ENCODE measurements around the gene MCC.

The MCC gene

DNA sequence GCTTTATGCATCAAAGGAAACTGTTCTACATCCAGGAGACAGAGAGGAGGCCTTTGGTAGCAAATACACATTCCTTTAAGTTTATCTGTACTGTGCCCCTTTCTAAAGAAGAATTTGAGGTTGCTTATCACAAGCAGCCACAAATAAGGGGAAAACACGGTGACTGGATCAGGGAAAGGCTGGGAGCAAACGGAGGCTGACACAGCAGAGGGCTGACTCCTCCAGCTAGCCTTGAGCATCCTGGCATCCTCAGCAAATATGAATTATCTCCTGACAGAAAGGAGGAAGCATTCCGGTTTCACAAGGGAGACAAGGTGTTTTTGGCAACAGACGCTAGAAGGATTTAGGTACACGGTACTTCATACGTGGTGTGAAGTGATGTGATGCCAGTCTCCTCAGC is 378.1 kb downstream of the MCC start:
- no peak for DNase-seq (ENCODE audit: low spot score)

DNA sequence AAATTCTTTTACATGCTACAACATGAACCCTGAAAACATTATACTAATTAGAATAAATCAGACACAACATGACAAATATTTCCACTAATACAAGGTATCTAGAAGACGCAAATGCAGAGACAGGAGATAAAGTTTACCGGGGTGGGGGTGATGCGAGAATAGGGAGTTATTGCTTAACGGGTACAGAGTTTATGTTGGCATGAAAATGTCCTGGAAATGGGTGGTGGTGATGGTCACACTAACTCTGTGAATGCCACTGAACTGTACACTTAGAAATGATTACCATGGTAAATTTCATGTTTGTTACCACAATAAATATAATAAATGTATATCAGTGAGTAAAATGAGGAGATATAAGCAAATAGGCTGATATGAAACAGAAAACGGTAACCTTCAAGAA is 378.9 kb downstream of the MCC start:
- DNase-seq (ENCODE audit: low spot score), result no peak

DNA sequence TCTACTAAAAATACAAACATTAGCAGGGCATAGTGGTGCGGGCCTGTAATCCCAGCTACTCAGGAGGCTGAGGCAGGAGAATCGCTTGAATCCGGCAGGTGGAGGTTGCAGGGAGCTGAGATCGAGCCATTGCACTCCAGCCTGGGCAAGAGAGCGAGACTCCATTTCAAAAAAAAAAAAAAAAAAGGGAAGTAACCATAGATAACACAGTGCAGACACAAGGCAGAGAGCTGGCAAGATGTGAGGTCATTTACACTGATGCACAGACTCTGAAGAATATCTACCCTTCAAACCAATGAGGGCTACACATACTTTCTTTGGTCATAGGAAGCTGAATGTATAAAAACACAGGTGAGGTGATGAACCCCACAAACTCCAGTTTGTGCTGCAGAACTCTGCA is 379.8 kb downstream of the MCC start:
- DNase-seq (ENCODE audit: low spot score), result no peak

DNA sequence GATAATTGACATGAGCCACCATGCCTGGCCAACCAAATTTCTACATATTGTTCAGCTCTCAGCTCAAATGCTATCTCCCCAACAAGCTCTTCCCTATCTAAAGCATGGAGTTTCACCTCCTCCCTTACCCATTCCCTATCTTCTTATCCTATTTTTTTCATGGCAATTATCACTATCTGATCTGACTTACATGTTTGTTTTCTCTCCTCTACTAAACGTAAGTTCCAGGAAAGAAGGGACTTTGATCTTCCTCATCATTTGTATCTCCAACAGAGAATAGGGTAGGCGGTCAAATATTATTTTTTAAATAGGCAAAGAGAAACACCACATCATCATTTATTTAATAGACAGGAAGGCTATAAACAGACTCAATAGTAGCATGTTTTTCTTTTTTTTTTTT is 381.4 kb downstream of the MCC start:
- DNase-seq (ENCODE audit: low spot score), result no peak

DNA sequence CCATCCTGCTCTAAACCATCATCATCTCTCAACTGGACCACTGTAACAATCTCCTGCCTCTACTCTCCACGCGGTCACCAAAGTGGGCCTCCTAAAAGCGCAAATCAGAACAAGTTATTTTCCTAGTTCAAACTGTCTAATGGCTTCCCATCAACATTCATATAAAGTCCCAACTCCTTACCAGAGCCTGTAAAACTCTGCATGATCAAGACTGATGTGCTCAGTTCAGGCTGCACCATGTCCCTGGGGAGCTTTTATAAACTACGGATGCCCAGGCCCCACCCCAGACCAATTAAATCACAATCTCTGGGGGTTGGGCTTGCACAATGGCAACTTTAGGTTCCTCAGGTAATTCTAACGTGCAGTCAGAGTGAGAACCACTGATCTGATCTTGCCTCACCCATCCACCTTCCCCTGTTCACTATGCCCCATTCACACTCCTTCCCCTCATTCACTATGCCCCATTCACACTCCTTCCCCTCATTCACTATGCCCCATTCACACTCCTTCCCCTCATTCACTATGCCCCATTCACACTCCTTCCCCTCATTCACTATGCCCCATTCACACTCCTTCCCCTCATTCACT is 382.5 kb downstream of the MCC start:
- no peak for DNase-seq (ENCODE audit: low spot score)

DNA sequence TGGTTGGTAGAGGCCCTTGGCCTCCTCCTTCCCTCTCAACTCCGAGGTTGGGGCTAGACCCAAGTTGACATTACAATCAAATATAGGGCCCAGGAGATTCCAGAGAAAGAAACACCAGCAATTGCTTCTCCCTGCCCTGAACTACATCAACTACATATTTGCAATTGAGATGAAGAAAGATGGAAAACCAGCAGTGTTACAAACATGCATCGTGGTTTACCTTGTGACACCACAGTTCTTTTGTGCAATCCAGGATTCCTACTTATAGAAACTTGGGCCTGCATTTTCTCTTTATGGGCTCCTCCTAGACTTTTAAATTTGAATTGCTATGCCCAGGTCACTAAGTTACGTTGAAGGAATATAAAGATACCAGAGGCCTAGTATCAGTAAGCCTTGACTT is 384.9 kb downstream of the MCC start:
- DNase-seq (ENCODE audit: low spot score), result no peak

DNA sequence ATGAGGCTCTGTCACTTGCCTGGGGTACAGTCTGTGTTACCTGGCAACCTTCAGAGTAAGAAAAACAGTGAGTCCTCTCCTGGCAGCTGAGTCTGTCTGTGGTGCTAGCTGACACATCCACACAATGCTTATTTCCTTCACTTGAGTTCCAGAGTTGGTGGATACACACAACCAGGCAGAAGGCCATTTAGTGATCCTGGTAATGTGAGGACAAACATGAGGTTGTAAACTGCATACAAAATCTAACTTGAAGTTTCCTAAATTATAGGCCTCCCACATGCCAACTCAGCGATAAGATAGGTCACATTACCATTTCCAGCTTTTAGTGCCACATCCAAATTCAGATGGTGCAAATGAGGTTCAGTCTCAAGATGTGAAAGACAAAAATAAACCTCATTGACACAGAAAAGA is 386.1 kb downstream of the MCC start:
- no peak for DNase-seq (ENCODE audit: low spot score)

DNA sequence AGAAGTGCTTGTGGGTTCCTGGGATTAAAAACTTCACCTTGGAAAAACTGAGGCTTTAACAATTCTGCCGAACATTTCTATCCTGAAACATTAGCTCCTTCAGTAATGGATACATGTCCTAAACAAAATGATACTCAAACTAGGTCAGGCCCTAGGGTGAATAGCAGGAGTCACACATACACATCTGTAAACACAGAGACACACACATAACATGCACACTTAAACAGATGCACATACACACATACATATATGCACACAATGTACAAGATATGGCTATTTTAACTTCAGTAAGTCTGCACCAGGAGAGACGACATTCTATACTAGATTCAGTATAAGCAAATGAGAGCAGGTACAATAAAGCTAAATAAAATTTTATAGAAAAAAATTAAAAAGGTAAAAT is 387.3 kb downstream of the MCC start:
- no peak for DNase-seq (ENCODE audit: low spot score)

DNA sequence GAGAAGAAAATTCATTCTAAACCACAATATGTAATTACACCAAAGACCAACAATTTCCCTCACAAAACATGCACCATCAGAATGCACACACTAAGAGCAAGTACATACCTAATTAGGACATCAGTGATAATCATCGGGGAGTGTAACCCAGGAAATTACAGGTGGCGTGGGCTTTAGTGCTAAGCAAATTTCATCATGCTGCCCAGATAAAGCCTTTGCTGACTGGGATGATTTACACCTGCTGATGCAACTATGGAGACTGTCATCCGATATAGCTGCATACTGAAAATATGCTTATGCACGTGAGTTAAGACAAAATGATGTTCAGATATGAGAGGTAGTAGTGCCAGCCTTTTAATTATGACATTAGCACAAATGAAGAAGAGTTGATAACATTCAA is 388.4 kb downstream of the MCC start:
- DNase-seq (ENCODE audit: low spot score), result no peak

DNA sequence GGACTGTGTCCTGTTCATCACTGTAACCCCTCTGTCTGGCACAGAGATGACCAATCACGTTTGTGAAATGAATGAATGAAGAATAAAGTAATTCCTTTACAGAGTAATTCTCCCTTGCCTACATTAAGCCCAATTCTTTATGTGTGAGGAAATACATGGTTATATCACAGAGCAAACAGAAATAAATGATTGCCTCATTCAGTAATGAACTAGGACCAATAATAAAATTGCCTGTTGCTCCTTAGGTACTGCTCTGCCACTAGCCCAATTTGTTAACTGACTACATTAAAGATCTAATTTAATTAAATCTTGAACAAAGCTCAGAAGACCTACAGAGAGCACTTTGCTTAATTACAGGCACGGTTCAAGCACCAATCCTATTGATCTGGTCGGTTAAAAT is 389.9 kb downstream of the MCC start:
- DNase-seq (ENCODE audit: low spot score), result no peak

DNA sequence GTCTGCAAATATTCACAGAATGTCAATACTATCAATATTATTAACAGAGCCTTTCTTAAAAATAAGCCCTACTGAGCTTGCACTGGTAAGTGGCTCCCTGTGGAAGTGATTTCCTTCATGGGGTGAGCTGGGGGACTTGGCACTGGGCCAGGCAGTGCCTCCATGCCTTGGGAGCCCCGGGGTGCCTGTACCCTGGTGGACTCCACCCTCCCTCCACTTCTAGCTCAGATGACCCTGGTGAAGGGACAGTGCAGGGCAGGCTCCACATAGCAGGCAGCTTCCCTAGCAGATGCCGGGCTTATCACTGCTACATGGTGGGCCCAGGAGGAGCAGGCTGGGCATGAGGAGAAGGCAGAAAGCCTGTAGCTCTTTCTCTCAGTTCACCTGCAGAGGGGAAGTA is 392.4 kb downstream of the MCC start:
- DNase-seq (ENCODE audit: low spot score), result no peak

DNA sequence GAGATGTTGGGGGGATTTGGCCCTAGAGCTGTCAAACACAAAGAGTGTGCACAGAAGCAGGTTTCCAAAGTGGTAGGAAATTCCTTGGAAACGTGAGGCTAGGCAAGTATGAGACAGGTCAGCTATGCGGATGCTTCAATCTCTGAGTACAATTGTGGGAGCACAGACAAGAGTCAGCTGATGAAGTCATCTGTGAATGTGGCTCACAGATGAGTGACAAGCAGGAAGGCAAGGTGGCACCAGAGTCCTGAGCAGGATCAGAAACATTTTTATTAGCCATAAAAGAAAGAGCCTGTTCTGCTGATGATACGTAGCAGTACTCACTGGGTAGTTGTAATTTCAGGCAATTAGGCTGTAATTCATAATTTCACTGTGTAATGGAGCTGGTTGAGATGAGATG is 394.7 kb downstream of the MCC start:
- no peak for DNase-seq (ENCODE audit: low spot score)

DNA sequence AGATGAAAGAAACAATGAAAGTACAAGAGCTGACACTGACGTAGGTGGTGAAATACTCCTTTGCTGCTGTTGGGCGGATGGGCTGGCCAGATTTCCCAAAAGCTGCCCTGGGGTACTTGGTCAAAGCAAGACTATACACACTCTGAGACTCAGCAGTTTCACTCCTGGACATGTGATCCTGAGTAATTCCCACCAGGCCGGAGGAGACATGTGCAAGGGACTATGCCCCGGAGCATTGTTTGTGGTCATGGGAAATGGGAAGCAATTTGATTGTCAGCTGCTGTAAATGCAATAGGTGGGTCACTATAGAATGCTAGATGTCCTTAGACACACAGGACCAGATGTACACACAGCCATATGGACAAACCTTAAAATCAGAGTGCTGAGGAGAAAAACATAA is 395.6 kb downstream of the MCC start:
- no peak for DNase-seq (ENCODE audit: low spot score)

DNA sequence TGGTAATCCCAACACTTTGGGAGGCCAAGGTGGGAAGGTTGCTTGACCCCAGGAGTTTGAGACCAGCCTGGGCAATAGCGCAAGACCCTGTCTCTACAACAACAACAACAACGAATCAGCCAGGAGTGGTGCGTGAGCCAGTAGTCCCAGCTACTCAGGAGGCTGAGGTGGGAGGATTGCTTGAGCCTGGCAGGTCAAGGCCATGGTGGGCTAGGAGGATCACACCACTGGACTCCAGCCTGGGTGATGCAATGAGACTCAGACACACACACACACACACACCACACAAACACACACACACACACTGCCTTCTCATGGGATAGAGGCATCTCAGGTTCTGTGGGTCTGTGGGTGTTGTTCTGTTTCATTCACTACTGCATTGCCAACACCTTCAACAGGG is 396.6 kb downstream of the MCC start:
- DNase-seq (ENCODE audit: low spot score), result no peak

DNA sequence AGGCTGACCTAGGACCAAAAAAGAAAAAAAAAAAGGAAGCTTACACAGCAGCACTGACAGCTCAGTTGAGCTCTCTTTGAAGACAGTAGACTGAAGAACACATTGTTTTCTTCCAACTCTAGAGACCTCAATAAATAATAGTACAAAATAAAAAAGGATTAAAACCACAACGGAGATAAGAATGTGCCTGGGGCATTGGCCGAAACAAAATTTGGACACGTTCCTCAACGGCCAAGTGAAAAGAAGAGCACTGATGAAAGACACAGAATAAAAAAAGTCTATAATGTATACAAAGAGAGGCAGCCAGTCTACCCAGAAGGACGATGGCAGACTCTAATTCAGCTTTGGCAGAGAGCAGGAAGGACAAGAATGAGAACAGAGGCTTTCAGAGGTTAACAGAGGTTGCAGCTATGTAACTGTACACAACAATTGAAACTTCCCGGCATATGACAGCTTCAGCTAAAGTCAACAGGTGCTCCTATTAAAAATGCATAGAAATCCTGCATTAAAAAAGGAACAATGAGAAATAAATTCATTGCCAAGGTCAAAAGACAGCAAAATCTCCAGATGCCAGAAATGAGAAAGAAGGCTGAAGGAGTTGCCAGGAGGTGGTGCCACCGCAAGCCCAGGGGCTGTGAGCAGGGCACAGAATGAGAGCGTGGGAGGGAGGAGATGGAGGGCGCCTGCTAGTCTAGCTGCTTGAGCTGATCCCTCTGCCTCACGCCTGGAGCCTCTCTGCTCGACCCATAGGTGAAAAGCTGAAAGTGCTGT is 397.7 kb downstream of the MCC start:
- no peak for DNase-seq (ENCODE audit: low spot score)

DNA sequence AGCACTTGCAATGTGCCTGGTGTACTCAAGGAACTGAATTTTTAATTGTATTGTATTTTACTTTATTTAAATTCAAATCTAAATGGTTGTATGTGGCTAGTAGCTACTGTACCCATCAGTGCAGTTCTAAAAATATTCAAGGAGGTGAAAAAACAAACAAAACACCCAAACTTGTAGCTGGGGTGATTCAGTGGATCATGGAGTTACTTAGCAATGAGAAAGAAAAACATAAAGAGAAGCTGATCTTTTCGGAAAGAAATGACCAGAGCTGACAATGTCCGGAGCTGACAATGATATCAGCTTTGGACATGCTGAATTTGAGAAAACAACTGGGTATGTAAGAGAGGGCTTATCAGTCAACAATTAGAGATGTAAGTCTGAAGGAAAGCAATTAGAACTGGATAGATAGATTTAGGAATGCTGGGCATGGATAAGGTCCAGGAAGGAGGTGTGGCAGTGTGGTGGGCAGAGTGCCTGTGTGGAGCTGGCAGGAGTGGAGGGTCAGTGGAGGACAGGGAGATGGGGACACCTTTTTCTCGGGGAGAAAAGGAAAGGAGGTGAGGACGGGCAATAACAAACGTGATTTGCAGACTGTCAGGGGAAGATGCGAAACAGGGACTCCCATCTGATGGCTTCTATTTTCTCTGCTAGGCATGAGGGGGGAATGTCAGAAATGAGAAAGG is 398.5 kb downstream of the MCC start:
- no peak for DNase-seq (ENCODE audit: low spot score)

DNA sequence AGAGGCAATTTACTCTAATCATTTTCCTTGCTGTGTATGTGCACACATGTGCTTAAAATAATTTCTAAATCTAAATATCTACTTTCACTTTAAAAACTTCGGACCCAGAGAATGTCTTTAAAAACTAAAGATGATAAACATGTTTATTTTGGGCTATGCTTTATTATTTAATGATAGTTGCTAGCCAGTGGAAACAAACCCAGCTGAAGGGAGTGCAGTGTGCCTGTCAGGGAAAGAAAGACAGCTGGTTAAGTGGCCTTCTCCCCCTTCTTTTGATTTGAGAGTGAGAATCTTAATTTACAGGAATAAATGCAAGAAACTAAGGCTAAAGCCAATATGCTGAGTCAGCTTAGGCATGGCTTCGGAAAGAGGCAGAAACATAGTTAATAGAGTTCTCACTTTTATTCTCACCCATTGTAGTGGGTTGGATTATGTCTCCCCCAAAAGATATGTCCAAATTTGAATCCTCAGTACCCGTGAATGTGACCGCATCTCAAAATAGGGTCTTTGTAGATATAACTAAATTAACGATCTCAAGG is 400.2 kb downstream of the MCC start:
- DNase-seq (ENCODE audit: low spot score), result no peak

DNA sequence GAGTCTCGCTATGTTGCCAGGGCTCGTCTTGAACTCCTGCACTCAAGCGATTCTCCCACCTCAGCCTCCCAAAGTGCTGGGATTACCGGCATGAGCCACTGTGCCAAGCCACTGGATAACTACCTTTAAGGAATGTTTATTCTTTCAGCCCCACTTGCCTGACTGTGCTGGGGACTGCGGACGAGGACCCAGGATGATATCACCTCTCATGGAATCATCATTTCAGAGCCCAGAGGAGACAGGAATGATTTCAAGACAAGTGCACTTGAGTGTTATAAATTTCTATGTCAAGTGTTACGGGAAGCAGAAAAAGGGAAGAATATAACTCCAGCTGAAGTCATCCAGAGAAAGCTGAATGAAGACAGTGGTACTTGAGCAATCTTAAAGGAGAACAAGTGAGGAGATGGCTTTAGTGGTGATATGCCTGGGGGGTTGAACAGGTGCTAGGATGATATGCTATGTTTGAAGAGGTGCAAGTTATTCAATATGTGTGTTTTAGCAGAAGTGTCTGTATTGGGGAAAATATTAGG is 402.3 kb downstream of the MCC start:
- DNase-seq (ENCODE audit: low spot score), result no peak

DNA sequence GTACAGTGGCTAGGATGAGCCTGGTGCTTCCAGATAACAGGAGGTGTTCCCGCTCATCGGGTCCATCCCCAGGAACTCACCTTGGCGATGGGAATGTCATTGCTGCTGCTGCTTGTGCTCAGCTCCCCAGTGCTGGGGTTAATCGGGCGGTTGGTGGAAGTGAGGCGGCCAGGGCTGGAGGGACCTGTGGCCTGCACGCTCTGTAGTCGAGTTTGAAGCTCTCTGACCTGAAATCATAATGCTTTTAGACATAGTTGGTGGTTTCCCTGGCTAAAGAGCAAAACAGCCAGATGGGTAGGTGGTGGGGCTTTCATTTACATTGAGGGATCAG is 403.2 kb downstream of the MCC start:
- no peak for DNase-seq (ENCODE audit: low spot score)

DNA sequence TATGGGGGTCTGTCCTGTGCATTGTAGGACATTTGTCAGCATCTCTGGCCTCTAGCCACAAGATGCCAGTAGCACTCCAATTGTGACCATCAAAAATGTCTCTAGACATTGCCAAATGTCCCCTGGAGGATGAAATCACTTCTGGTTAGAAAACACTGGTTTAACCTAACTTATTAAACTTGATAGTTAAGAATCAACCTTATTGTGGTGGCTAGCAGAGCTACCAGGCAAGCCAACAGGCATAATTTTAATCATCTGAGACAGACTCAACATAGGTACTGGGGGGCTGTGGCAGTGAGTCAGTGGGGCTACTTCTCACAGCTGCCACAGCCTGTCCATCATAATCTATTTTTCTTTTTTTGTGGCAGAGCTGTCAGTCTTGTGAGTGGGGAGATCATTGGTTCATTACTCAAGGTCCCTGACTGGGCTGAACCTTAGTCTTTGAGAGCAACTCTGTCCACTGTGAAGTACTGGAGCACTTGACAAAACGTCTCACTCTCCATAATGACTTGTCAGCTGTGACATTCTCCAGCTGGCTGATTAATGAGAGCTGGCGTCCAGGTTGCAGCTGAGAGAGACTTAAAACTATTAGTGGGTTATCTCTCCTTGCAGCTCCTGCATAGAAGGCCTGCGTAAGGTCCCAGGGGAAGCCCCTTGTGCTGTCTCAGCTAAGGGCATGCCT is 403.7 kb downstream of the MCC start:
- no peak for DNase-seq (ENCODE audit: low spot score)

DNA sequence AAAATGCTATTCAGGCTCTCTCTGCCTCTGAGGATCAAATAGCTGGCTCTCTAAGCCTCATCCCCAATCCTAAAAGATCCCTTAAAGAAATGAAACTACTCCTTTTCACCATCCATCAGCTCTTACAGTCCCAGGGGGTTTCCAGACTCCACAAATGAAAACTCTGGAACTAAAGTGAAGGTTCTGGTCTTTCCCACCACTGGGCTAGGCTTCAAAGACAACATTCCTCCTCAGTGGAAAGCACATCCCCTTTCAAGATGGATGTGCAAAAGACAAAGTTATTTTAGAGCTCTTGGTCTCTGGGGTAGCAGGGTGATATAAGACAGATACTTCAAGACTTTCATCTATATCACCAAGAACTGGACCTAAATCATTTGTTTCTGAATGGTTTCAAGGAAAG is 404.8 kb downstream of the MCC start:
- no peak for DNase-seq (ENCODE audit: low spot score)

DNA sequence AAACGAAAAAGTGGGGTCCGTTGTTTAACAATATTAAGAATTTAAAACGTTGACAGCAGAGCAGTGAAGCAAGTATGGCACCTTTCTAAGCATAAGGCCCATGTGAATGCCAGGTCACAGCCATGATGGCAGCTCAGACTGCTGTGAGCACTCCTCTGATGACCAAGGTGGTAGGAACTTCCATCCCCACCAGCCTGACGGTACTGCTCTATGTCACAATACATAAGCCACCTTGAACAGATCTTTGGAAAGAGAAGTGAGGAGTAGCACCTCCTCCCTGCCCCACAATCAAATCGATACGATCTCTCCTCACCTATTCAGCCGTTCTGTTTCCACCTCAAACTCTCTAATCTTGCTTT is 405.7 kb downstream of the MCC start:
- DNase-seq (ENCODE audit: low spot score), result no peak
